HTR-8/SVneo (cell line): ENCODE measurements around the gene ADD3.
A peak's percentile ranks its signal among the peaks of the same experiment; 100 is the strongest.
"Not testable (repeated sequence)": the region's sequence is repeated elsewhere in the genome, so short reads cannot be mapped to it uniquely, and the experiment has no call there.

Experiments used
- DNase-seq: peaks from one replicate; pipeline ENCODE4 v3.0.0; 2011; ENCODE audit warnings: low spot score, mixed read lengths; ENCODE audit not compliant: insufficient read length
- FAIRE-seq: peaks from 2 replicates; lab custom pipeline; 2011; peaks lifted over from hg19 to GRCh38; lab: Jason Lieb, UNC

The ADD3 gene

DNA sequence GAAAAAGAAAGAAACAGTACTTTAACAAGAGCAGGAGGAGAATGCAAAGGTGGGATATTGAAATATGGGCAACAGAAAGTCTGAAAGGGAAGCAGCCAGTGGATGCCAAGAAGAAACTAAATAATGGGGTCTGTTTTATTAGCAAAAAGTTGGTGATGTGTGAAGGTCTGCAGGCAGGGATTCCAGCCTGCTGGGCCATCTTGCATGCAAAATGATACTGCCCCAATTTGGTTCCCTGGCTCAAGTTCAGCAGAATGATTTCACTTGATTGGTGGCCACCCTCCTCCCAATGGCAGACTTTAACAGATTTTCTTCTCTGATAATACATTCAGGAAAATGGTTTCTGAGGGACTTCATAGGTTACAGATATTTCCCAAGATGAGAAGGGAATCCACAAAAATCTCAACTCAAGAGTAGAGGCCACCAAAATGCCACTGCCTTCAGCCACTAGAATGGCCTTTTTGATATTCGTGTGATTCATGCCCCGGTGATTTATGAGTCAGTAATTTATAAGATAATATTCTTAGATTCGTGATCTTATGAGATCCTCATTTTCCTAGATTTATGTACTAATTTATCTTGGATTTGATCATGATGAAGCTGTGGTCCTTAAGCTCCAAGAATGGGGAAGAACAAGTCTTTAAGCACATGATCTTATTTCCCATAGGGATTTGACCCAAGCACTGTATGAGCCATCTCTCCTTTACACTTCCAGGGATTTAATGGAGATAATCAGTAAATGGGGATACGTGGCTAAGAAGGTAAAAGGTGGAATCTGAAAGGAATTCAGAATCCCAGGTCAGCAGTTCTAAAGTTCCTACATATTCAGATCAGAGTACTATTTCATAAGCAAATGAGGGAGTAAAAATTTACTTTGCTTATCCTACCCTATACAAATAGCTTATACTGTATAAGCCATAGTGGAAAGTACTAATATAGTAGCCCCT is 32.3 kb upstream of the ADD3 start:
- no peak for FAIRE-seq
- no peak for DNase-seq

DNA sequence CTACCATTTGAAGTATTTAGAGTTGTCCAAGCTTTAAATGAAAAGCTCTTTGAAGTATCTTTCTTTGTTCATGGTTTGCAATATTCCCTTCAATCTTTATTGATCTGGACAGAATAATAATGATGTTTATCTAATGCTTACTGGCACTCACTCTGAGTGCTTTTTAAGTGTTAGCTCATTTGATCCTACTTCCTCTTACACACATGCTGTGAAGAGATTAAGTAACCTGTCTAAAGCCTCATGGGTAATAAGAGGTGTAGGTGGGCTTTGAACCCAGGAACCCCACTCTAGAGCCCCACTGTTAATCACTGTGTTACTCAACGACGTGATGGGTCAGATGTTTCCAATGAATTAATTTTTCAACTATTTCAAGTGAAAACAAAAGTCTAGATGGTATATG is 31.1 kb upstream of the ADD3 start:
- no peak for FAIRE-seq

DNA sequence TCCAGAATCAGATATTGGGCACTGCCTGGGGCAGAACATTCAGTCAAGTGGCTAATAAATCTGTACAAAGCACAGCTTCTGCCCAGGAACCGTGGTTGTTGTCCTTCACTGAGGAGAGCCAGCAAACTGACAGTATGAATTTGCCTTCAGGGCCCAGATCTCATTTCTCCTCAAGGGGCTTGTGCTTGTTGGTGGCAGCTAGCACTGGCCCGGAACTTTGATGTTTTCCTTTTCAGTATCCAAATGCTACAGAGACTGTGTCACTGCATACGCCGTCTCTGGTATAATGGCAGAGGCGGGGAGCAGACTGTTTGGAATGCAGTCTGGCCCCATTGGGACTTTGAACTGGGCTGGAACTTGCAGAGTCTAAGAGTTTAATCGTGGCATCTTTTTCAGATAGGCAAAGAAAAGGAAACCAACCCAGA is 30.4 kb upstream of the ADD3 start:
- DNase-seq, result no peak
- FAIRE-seq, result no peak

More for the DNA sequence above, 31.1 kb upstream of the ADD3 start:
- DNase-seq, result no peak

DNA sequence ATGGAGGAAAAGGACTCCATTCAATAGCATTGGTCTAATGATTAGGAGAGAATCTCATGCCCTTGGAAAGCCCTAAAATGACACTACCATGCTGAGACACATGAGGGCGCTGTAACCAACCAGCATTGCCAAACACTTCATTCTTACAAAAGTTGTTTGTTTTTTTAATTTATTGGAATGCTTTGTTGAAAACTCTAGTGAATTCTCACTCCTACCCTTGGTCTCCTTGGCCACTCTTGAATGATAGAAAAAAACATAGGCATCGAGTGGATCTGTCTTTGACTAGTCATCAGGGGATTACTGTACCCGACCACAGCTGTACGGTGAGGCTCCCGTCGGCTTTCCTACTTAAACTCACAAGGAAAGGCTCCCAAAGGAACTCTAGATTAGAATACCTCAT is 29.3 kb upstream of the ADD3 start:
- DNase-seq (peak; percentile 32), FAIRE-seq (no peak)

DNA sequence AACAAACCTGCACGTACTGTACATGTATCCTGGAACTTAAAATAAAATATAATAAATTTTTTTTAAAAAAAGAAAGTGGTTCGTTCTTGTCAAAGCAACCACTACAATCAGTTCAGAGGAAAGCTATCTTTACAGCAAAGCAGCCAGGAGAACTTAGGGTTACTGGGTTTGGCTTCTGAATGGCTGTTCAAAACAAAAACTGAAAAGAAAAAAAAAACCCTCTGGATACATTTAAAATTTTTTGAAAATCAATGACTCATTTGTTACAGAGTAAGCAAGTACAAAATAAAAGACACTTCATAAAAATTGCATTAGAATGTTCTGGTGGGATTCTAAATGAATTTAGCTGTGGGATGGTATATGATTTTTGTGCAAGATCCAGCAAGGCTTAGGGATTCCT is 28.6 kb upstream of the ADD3 start:
- no peak for FAIRE-seq
- no peak for DNase-seq

DNA sequence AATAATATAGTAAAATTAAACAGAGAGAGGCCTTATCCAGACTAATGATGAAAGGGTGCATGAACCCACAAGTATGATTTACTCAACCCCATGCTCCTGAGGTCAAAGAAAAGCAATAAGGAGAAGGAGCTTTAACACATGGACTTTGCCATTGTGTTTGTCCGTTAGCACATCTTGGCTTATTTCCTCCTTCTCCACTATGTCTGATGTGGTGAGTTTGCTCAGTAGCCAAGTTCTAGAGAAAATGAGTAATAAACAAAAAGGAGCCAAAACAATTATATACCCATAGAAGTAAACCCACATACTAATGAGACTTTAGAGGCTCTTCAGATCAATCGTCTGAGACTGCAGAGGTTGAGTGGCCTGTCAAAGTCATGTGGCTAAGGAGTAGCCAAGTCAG is 26.1 kb upstream of the ADD3 start:
- DNase-seq (no peak), FAIRE-seq (no peak)

DNA sequence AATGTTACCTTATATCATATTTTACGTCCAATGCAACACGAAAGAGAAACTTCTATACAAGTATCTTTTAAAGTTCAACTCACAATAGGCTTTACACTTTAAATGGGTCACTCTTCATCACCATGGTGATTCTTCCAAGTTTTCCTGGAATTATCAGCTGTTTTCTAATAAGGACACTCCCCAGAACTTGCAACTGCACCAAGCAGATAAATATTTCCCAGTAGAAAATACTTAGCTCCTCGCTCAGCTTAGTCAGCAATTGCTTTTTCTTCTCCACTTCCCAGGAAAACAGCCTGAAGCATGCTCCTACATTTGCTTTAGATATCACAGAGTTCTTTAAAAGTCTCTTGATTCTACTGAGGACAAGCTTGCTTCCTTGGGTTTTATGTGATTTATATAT is 25.7 kb upstream of the ADD3 start:
- FAIRE-seq (no peak), DNase-seq (no peak)

DNA sequence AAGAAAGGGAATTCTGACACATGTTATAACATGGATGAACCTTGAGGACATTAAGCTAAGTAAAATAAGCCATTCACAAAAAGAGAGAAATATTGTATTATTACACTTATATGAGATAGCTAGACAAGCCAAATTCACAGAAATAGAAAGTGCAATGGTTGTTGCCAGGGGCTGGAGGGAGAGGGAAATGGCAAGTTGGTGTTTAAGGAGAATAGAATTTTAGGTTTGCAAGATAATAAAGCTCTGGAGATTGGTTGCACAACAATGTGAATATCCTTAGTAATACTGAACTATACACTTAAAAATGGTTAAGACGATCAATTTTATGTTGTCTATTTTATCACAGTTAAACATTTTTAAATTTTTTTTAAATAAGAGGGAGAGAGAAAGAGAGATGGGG is 25.0 kb upstream of the ADD3 start:
- no peak for FAIRE-seq
- DNase-seq, result no peak

DNA sequence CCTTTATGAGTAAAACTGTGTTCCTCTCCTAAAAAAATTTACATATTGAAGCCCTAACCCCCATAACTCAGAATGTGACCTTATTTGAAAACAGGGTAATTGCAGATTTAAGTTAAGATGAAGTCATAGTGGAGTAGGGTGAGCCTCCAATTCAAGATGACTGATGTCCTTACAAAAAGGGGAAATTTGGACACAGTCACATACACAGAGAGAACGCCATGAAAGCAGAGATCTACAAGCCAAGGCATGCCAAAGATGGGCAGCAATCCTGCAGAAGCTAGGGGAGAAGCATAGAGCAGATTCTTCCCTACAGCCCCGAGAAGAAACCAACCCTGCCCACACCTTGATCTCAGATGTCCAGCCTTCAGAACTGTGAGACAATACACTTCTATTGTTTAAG is 23.8 kb upstream of the ADD3 start:
- DNase-seq (no peak), FAIRE-seq (no peak)

DNA sequence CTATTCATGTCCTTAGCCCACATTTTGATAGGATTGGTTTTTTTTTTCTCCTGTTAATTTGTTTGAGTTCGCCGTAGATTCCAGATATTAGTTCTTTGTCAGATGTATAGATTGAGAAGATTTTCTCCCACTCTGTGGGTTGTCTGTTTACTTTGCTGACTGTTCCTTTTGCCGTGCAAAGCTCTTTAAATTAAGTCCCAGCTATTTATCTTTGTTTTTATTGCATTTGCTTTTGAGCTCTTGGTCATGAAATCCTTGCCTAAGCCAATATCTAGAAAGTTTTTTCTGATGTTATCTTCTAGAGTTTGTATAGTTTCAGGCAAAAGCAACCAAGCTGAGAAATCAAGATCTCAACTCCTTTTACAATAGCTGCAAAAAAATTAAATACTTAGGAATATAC is 22.0 kb upstream of the ADD3 start:
- DNase-seq, FAIRE-seq: not testable (repeated sequence)

DNA sequence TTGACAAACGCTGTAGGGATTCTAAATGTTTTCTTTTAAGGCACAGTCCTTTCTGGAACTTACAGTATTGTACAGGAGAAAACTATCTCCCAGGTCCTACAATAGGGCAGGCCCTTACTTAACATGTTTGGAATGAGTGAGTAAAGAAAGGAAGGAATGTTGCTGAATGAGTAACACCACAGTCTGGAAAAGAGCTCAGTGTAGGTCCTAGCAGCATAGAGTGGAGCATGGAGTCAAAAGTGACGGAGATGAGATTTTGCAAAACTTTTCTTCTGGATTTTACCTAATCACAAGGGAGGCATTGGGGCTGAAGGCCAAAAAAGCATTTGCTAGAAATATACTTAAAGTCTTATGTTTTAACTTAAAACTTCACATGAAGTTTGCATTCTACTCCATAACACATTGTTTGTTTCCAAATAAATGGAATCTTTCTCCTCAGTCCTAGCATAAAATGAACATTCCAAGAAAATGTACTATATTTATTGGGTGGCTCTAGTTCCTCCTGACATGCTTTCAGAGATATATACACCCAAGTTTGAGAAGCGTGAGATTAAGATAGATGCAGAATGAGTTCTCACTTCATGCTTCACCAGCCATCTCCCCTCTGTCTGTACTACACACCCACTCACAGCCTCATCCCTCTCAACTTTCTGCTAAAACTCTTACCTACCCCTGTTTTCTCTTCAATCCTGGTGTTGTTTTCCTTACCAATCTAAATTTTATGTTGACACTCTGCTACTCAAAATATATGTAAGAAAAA is 20.2 kb upstream of the ADD3 start:
- no peak for DNase-seq
- FAIRE-seq, result no peak

DNA sequence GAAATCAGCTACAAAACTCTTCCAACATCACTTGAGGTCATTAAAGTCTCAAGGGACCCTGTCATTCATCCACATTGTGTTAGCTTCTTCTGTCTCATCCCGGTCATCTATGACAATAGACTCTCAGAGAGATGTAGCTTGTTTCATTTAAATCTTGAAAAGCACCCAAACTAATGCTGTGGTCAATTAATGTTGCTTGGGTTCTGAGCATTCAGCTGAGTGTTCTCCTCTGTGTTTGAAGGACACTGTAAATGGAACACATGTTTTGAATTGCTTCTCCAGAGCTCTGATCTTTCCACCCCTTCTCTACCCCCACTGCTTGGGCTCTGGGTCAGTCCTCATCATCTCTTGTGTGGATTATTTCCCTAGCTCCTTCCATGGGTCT is 19.6 kb upstream of the ADD3 start:
- FAIRE-seq, result no peak

DNA sequence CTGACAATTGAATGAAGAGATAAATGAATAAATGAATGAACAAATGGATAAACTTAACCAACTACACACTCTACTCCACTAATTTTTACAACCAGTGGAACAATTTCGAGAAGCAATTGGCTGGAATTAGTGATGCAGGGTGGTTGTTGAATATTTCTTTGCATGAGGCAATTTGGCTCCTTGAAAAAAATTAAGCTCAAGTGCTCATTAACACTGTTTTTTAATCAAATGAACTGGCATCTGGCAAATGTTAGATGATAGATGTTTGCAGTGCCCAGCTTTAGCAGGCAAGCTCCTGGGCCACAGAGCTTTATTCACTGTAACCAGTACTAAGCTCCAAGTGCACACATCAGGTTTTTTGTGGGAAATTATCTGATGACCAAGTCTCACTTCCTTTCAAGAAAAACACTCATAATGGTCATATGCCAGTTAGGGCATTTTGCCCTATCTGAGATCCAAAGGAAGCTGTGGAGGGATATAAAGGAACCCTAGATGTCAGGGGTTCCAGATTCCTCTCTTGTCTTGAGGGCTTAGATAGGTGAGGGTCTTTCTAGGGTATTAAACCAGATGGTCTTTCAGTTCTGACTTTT is 16.4 kb upstream of the ADD3 start:
- FAIRE-seq, result no peak
- no peak for DNase-seq

More for the DNA sequence above, 19.6 kb upstream of the ADD3 start:
- DNase-seq, result no peak

DNA sequence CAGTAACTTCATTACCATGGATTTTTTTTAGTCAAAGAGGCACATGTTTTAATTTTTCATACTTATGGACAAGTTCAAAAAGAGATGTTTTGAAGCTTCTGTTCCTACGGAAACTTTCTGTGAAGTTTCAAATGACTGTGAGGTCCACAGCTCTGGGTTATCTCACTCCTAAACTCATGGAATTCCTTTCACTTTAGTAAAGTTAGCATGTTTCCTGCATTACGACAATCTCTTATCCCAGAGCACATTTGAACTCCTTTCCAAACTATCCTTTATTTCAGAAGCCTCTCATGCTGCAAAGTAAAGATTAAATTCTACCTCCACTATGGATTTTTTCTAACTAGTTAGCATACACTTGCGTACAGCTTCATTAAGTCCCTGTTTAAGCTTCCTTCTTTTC is 15.3 kb upstream of the ADD3 start:
- DNase-seq, result no peak

DNA sequence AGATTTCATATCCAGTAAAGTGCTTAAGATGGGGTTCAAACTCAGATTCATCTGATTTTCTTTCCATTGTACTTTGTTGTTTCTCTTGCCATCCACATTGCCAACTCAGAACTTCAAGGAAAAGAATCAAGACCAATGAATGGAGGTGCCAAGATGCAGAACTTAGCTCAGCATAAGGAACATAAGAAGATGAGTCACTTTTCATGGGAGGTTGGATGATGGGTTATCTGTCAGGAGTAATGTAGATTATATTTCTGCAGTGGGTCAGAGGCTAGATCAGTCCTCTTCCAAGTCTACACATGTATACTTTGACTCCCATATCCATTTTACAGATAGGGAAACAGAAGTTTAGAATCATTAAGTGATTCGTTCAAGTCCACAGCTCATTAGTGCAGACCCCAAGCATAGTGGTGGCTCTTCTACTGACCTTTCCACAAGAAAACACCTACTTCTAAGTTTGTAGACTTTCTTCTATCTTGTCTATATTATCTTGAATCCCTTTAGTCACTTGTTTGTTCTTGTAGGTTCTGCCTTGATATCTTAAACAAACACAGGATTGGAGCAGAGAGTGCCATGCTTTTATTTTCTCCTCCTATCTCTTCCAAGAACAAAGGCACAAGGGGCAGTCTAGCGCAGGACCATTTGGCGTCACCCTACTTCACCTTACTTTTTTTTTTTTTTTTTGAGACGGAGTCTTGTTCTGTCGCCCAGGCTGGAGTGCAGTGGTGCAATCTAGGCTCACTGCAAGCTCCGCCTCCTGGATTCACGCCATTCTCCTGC is 14.0 kb upstream of the ADD3 start:
- DNase-seq (no peak), FAIRE-seq (no peak)

More for the DNA sequence above, 15.3 kb upstream of the ADD3 start:
- FAIRE-seq, result no peak

DNA sequence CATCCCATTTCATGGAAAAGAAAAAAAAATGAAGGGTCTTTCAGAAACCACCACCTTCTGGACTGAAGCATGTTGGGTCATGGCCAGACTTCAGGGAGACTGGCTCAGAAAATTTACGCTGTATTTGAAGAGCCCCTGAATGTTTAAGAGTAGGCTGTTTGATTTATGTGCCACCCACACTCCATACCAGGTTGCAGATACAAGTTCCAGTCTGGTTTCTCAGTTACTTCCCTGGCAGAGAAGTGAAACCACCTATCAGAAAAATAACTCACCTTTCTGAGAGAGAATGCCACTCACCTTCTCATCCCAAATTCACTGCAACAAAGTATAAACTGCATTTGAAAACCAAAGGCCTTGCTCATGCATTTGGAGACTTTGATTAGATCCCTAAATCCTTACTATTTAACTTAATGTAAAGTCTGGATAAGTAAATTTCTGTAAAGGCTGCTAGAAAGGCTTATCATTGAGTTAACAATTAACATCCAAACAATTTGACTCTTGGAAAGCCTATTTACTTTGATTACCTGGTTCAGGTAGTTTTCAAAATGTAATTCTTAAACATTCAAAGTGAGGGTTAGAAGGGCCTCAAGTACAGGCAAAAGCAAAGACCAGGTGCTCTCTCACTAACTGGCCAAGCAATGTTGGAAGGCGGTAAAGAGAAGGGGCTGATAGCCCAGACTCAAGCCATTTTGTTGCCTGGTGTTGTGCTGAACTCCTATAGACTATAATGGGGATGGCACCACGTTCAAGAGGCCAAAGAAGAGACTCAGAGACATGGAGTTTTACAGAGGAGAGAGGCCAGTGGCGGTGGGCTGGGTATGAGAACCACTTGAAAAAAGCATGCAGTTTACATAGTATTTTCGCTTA is 12.8 kb upstream of the ADD3 start:
- DNase-seq, result no peak
- no peak for FAIRE-seq

DNA sequence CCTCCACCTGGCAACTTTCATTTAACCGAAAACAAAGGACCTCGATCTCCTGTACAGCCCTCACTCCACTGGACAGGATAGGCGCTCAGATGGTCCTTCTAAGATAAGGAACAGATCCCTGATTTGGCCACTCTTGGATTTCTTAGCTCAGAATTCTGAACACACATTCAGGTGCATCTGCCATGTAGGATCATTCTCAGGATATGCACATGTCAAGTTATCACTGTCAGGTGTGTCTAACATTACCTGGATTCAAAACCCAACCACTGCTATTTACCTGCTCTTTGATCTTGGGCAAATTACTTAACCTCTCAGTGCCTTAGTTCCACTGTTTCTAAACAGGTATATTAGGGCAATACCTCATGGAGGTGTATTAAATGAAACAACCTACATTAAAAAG is 12.2 kb upstream of the ADD3 start:
- no peak for DNase-seq
- FAIRE-seq, result peak; percentile 38

DNA sequence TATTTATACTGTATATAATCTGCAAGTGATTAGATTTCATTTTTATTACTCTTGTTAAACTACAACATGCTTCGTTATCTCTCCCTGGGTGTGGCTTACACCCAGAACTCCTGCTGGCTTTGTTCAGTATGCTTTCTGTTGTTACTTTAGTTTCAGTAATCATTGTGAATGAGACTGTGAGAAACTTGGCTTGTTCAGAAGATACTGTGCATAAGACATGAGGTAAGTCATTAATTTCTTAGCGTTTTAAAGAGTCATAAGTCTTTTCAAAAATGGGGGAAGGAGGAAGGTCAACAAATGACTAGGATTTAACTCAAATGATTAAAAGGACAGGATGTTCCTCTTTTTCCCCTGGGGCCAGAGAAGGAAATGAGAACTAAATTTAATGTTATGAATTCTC is 11.6 kb upstream of the ADD3 start:
- no peak for DNase-seq
- FAIRE-seq, result no peak

DNA sequence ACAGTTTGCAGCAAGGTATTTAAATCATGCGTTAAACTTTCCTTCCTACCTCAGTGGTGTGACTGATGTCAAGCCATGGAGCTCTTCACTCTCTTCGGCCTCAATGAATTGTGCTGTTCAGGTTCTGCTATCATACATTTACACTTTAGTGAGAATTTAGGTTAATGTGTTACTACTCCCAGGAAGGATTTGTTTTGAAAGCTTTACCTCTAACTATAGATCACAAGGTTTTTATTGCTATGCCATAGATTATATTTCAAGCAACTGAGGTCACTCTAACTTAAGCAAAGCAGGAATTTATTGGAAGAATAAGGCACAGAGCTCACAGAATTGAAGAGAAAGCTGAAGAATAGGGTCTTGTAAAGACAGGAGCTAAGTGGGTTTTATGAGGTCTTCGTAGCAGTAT is 11.0 kb upstream of the ADD3 start:
- FAIRE-seq, result no peak
- DNase-seq, result no peak
